GM18526 (cell line): Measurements from ENCODE around the gene RNASEH2A.

Experiments used
- POLR2A ChIP-seq: IDR thresholded peaks from 3 replicates; pipeline ENCODE4 v1.6.1; 2011; ENCODE audit not compliant: insufficient read length; ENCODE audit errors: extremely low read depth

RNASEH2A gene

GRCh38 chr19:12806242-12807081, at the start of gene RNASEH2A:
TSS of gene RNASEH2A (plus strand) at chr19:12806584. CDS start at chr19:12806674, 90 bp downstream.
- TF ChIP-seq POLR2A = peak; percentile 83

- TF ChIP-seq POLR2A = no peak
Measured at GRCh38 chr19:12757544-12758274, 48.7 kb upstream of the RNASEH2A start.

- TF ChIP-seq POLR2A = no peak
Measured at GRCh38 chr19:12759686-12760085, 46.7 kb upstream of the RNASEH2A start.

GRCh38 chr19:12763100-12763499, 43.3 kb upstream of the RNASEH2A start:
- TF ChIP-seq POLR2A = no peak

- no peak for TF ChIP-seq POLR2A
Measured at GRCh38 chr19:12764698-12765097, 41.7 kb upstream of the RNASEH2A start.

GRCh38 chr19:12766051-12766521, 40.3 kb upstream of the RNASEH2A start:
- TF ChIP-seq POLR2A = no peak

- TF ChIP-seq POLR2A = no peak
Measured at GRCh38 chr19:12767150-12767549, 39.2 kb upstream of the RNASEH2A start.

GRCh38 chr19:12767666-12768065, 38.7 kb upstream of the RNASEH2A start:
- TF ChIP-seq POLR2A = no peak

GRCh38 chr19:12769689-12770088, 36.7 kb upstream of the RNASEH2A start:
- TF ChIP-seq POLR2A = no peak

GRCh38 chr19:12770922-12771321, 35.5 kb upstream of the RNASEH2A start:
- no peak for TF ChIP-seq POLR2A

GRCh38 chr19:12772323-12772722, 34.1 kb upstream of the RNASEH2A start:
- no peak for TF ChIP-seq POLR2A

- no peak for TF ChIP-seq POLR2A
Measured at GRCh38 chr19:12773571-12773970, 32.8 kb upstream of the RNASEH2A start.

GRCh38 chr19:12774588-12775555, 31.5 kb upstream of the RNASEH2A start, which contains the start of gene HOOK2:
TSS of gene HOOK2 (minus strand) at chr19:12775552. CDS start at chr19:12775449, 103 bp downstream.
- peak; percentile 38 for TF ChIP-seq POLR2A

GRCh38 chr19:12777217-12778016, 29.0 kb upstream of the RNASEH2A start:
- TF ChIP-seq POLR2A = no peak
